Kidney (tissue), 14 donors: ENCODE measurements around the gene SH3RF3. TPM values are rescaled to one million over a fixed set of nuclear protein-coding genes. Genes with fewer than 3 reads are reported as not detected.
"Not testable (repeated sequence)": the region's sequence is repeated elsewhere in the genome, so short reads cannot be mapped to it uniquely, and the experiment has no call there.

ENCODE experiments used
- DNase-seq, 5 donors: peaks; one replicate each; pipeline ENCODE4 v3.0.0-alpha.2; 2013 to 2020
- FAIRE-seq: peaks from 2 replicates; lab custom pipeline; 2012; peaks lifted over from hg19 to GRCh38; lab: Jason Lieb, UNC
- H3K27ac ChIP-seq, 2 donors: one replicate each; pipeline ENCODE4 v1.7.0; 2013; ENCODE audit warnings: low read depth in 2 of 2, low read length in 2 of 2, inconsistent platforms in 1 of 2
- H3K27me3 ChIP-seq: one replicate; pipeline ENCODE4 v1.7.1; 2013; ENCODE audit warnings: low read length, inconsistent platforms; ENCODE audit not compliant: control insufficient read depth, insufficient read depth
- H3K36me3 ChIP-seq, 3 donors: one replicate each; pipeline versions ENCODE4 v1.7.0 to v1.7.1; 2013; ENCODE audit warnings: low read length in 3 of 3, control low read depth in 1 of 3, inconsistent platforms in 1 of 3; ENCODE audit not compliant: insufficient read depth in 3 of 3, control insufficient read depth in 2 of 3
- H3K4me1 ChIP-seq, 3 donors: one replicate each; pipeline versions ENCODE4 v1.7.0 to v1.7.1; 2013; ENCODE audit warnings: low read length in 3 of 3, inconsistent platforms in 1 of 3, low read depth in 1 of 3; ENCODE audit not compliant: control insufficient read depth in 2 of 3, insufficient read depth in 2 of 3
- H3K4me3 ChIP-seq, 3 donors: one replicate each; pipeline versions ENCODE4 v1.7.0 to v1.8.1; 2013; ENCODE audit warnings: low read length in 3 of 3, control low read depth in 1 of 3, inconsistent platforms in 1 of 3
- H3K9ac ChIP-seq, 3 donors: one replicate each; pipeline versions ENCODE4 v1.7.0 to v1.7.1; 2013; ENCODE audit warnings: low read length in 3 of 3, control low read depth in 1 of 3, inconsistent platforms in 1 of 3
- H3K9me3 ChIP-seq, 3 donors: one replicate each; pipeline versions ENCODE4 v1.7.0 to v1.7.1; 2013; ENCODE audit warnings: low read length in 3 of 3, control low read depth in 1 of 3, inconsistent platforms in 1 of 3; ENCODE audit not compliant: control insufficient read depth in 2 of 3, insufficient read depth in 1 of 3
- CTCF ChIP-seq: IDR thresholded peaks from 3 replicates; pipeline ENCODE4 v1.5.1; 2012; ENCODE audit warnings: mild to moderate bottlenecking, moderate library complexity, borderline replicate concordance; ENCODE audit not compliant: insufficient read depth; ENCODE audit errors: extremely low read depth
- intact Hi-C: fragments of 100-400 bp; cut with DNase I; formaldehyde crosslinking; loops from one replicate; pipeline ENCODE4 v1.11.1; 2022
- polyA plus RNA-seq: library from polyadenylated mRNA; stranded (reverse); fragments of 350-450 nt; fragmentation: Illumina TruSeq; extraction: RNeasy Lipid Tissue Mini Kit (QIAGEN cat#74804); gene quantifications from one replicate; pipeline ENCODE4 v1.2.3, GENCODE V29; 2014; ENCODE audit warnings: low read depth, low replicate concordance; ENCODE audit not compliant: insufficient read depth
- total RNA-seq: library from RNA; stranded (reverse); fragmentation: NEBNext Ultra II Directional; extraction: Animal tissue kit (Norgen Biotek cat#: 25700); gene quantifications from one replicate; pipeline ENCODE4 v1.2.1, GENCODE V29; 2021
- donor health status: control.
- donor health status: control.
- donor health status: control.
- donor health status: control.
- donor health status: control.
- donor health status: DM: yes; HTN: yes; CAD: no.
- donor health status: Normal renal cell carcinoma (clear cell type).

SH3RF3 gene
- total and polyA plus RNA-seq, 2 donors from 2014 or later, result 1.7 to 10.7 TPM

DNA sequence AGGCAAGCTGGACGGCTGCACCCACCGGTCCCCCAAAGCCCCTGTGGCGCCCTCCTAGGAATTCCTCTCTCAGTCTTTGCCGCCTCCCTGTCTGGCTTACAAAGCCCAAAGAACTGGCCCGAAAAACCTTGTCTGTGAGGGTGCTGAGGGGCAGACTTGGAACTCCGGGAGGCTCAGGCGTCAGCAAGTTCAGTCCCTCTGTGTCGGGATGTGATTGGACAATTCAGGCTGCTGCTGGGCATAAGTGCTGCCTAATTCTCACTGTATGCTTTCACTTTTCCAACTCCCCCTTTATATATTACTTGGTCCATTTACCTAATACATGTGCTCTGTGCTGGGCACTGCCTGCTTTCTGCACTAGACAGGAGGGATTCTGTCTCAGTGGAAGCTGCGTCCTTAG, 20.3 kb upstream of the SH3RF3 start:
- no peak for TF ChIP-seq CTCF
- Histone ChIP-seq H3K9ac (no peak overlapping the region), H3K9me3 (no peaks in the 10 kb centered on the region), H3K27me3 (no peaks in the 10 kb centered on the region), H3K27ac (no peak overlapping the region), H3K4me3 (no peak overlapping the region), H3K36me3 (no peaks in the 10 kb centered on the region), H3K4me1 (no peaks in the 10 kb centered on the region)
- intact Hi-C loops, result no loop called here
- FAIRE-seq, result no peak
- no peak for DNase-seq

- intact Hi-C loops, result no loop called here
- no peak overlapping the region for H3K9ac ChIP-seq
- H3K36me3 ChIP-seq, result no peaks in the 10 kb centered on the region
- H3K27me3 ChIP-seq, result no peaks in the 10 kb centered on the region
- no peak for TF ChIP-seq CTCF
- FAIRE-seq, result no peak
- no peaks in the 10 kb centered on the region for H3K9me3 ChIP-seq
- no peak overlapping the region for H3K4me3 ChIP-seq
- DNase-seq, result no peak
- no peaks in the 10 kb centered on the region for H3K4me1 ChIP-seq
- H3K27ac ChIP-seq, result no peak overlapping the region
Observed at GRCh38 chr2:109109342-109109741, 19.7 kb upstream of the SH3RF3 start.

DNA sequence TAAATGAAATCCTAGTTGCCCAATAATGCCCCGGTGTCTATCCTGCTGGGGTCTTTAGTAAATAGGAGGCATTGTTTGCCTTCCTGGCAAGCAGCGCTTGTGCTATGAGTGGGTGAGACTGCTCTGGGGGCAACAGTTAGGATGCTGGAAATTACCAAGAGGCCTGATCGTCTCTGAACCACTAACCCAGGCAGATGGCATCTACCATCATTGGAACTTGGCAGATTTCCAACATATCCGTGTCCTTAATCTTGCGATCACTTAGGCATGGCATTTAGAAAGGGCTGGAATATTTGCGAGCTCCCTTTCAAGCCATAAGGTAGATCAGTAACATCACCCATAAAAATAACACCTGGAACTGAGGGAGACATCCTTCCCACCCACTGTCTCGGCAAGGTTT, 18.8 kb upstream of the SH3RF3 start:
- Histone ChIP-seq H3K9me3 (no peaks in the 10 kb centered on the region), H3K36me3 (no peaks in the 10 kb centered on the region), H3K27ac (no peak overlapping the region), H3K9ac (no peak overlapping the region), H3K4me1 (no peaks in the 10 kb centered on the region), H3K4me3 (no peak overlapping the region), H3K27me3 (no peaks in the 10 kb centered on the region)
- DNase-seq (no peak), FAIRE-seq (no peak)
- no peak for TF ChIP-seq CTCF
- intact Hi-C loops, result no loop called here

GRCh38 chr2:109117181-109117580, 11.8 kb upstream of the SH3RF3 start:
- H3K4me1 ChIP-seq, intact Hi-C loops, FAIRE-seq: not testable (repeated sequence)

More at GRCh38 chr2:109117181-109117580, 11.8 kb upstream of the SH3RF3 start:
- H3K36me3 ChIP-seq, H3K27ac ChIP-seq, H3K4me3 ChIP-seq, H3K27me3 ChIP-seq, H3K9me3 ChIP-seq, DNase-seq, H3K9ac ChIP-seq: not testable (repeated sequence)
